Bronchial epithelial cell (primary cell): ENCODE data around the gene TTLL9. TPM values are rescaled to one million over a fixed set of nuclear protein-coding genes. Genes with fewer than 3 reads are reported as not detected.
"Not testable (repeated sequence)": the region's sequence is repeated elsewhere in the genome, so short reads cannot be mapped to it uniquely, and the experiment has no call there.

Experiments used
- DNase-seq: peaks from one replicate; pipeline ENCODE4 v3.0.0-alpha.2; 2010; ENCODE audit warnings: low read depth
- FAIRE-seq: peaks from 2 replicates; lab custom pipeline; 2011; peaks lifted over from hg19 to GRCh38; lab: Jason Lieb, UNC
- H3K27me3 ChIP-seq: 2 replicates; pipeline ENCODE4 v1.5.1; 2011; ENCODE audit warnings: low read length; ENCODE audit not compliant: control insufficient read depth, insufficient read depth
- H3K36me3 ChIP-seq: 2 replicates; pipeline ENCODE4 v1.5.1; 2011; ENCODE audit warnings: low read length; ENCODE audit not compliant: control insufficient read depth, insufficient read depth
- H3K4me3 ChIP-seq: 2 replicates; pipeline ENCODE4 v1.5.1; 2011; ENCODE audit warnings: mild to moderate bottlenecking, low read depth, low read length, control low read depth
- CTCF ChIP-seq: IDR thresholded peaks from 2 replicates; pipeline ENCODE4 v1.5.1; 2011; ENCODE audit warnings: mild to moderate bottlenecking, moderate library complexity, low read length, control low read depth, inconsistent platforms; ENCODE audit not compliant: insufficient read depth, severe bottlenecking
- total RNA-seq: library from RNA; depleted of rRNA; stranded (reverse); fragments of >200 nt; gene quantifications from 2 replicates; pipeline ENCODE4 v1.2.1, GENCODE V29; 2014

The TTLL9 gene
- total RNA-seq, 1 donor from 2014 or later = not detected

- no peak for TF ChIP-seq CTCF
- Histone ChIP-seq H3K4me3 (no peak overlapping the region), H3K36me3 (no peaks in the 10 kb centered on the region), H3K27me3 (no peaks in the 10 kb centered on the region)
- DNase-seq (no peak), FAIRE-seq (no peak)
Observed at GRCh38 chr20:31824554-31825313, 45.7 kb upstream of the TTLL9 start.

- no peak for TF ChIP-seq CTCF
- FAIRE-seq (no peak), DNase-seq (no peak)
- H3K4me3 ChIP-seq = no peak overlapping the region
- H3K27me3 ChIP-seq = no peaks in the 10 kb centered on the region
- H3K36me3 ChIP-seq = no peaks in the 10 kb centered on the region
Observed at GRCh38 chr20:31826074-31826473, 44.4 kb upstream of the TTLL9 start.

GRCh38 chr20:31827059-31827458, 43.4 kb upstream of the TTLL9 start:
- TF ChIP-seq CTCF = no peak
- no peak overlapping the region for H3K4me3 ChIP-seq
- no peaks in the 10 kb centered on the region for H3K36me3 ChIP-seq
- no peak for FAIRE-seq
- no peak for DNase-seq
- no peaks in the 10 kb centered on the region for H3K27me3 ChIP-seq

GRCh38 chr20:31828016-31828415, 42.4 kb upstream of the TTLL9 start:
- H3K27me3 ChIP-seq, FAIRE-seq, DNase-seq, H3K4me3 ChIP-seq, H3K36me3 ChIP-seq: not testable (repeated sequence)

GRCh38 chr20:31829731-31830130, 40.7 kb upstream of the TTLL9 start:
- no peak for TF ChIP-seq CTCF
- no peaks in the 10 kb centered on the region for H3K36me3 ChIP-seq
- no peak for DNase-seq
- H3K4me3 ChIP-seq = no peak overlapping the region
- FAIRE-seq = no peak
- peaks cover 2% of the 10 kb centered on the region for H3K27me3 ChIP-seq

GRCh38 chr20:31830406-31830981, 39.9 kb upstream of the TTLL9 start:
- TF ChIP-seq CTCF = no peak
- Histone ChIP-seq H3K36me3 (no peaks in the 10 kb centered on the region), H3K4me3 (no peak overlapping the region), H3K27me3 (peaks cover 2% of the 10 kb centered on the region)
- DNase-seq (no peak), FAIRE-seq (no peak)
